HepG2 (cell line): ENCODE results near the gene CDC42EP4. TPM values are rescaled to one million over a fixed set of nuclear protein-coding genes. Genes with fewer than 3 reads are reported as not detected.

Experiments used
- ATAC-seq: fragments of 200-7000 bp; cut with Tn5 transposase; 3 replicates; pipeline ENCODE4 v1.9.1; 2020; ENCODE audit warnings: mild to moderate bottlenecking, moderate library complexity
- BruUV-seq: library from RNA; stranded (reverse); fragments of 400-500 nt; replicated peaks from 2 replicates; lab custom pipeline; 2021; lab: Mats Ljungman, UMichigan
- CTCF ChIA-PET: fragments of 300-600 bp; formaldehyde crosslinking; extraction: SDS; loops from one replicate; lab custom pipeline; 2021; ENCODE audit warnings: low total read pairs, inconsistent platforms, low intra/inter-chr PET ratio; lab: Yijun Ruan, JAX
- POLR2A ChIA-PET: fragments of 350-600 bp; sonication (Branson Sonifier 250); formaldehyde crosslinking; loops from one replicate; lab custom pipeline; 2020; ENCODE audit warnings: antibody characterized with exemption, inconsistent platforms; lab: Yijun Ruan, JAX
- DNase-seq: peaks from one replicate; pipeline ENCODE4 v3.0.0-alpha.2; 2015; ENCODE audit warnings: low spot score
- FAIRE-seq: peaks from 3 replicates; lab custom pipeline; 2011; peaks lifted over from hg19 to GRCh38; lab: Jason Lieb, UNC
- H2AFZ ChIP-seq: one replicate; pipeline ENCODE4 v1.6.1; 2011; ENCODE audit warnings: low read length, inconsistent platforms
- H3K27ac ChIP-seq: fragments of 300-600 bp; 3 replicates; pipeline ENCODE4 v1.8.0; 2011; ENCODE audit warnings: mixed run types, mild to moderate bottlenecking, mixed read lengths, low read length, inconsistent platforms; ENCODE audit not compliant: insufficient read depth; ENCODE audit errors: extremely low read length
- H3K27me3 ChIP-seq, 2 experiments: fragments of 200-600 bp in 1 of 2; 2 replicates in 1 of 2; 3 replicates in 1 of 2; pipeline versions ENCODE4 v1.6.0 to v1.8.0; 2011; ENCODE audit warnings: low read length in 2 of 2, mild to moderate bottlenecking in 2 of 2, moderate library complexity in 2 of 2, inconsistent platforms in 1 of 2; ENCODE audit not compliant: insufficient read depth in 2 of 2, control insufficient read depth in 1 of 2
- H3K36me3 ChIP-seq, 2 experiments: fragments of 200-600 bp in 1 of 2; replicated peaks in 1 of 2; 2 replicates in 1 of 2; 3 replicates in 1 of 2; pipeline versions ENCODE4 v1.5.1 to v1.8.0; 2011; ENCODE audit warnings: low read length in 2 of 2, inconsistent platforms in 1 of 2; ENCODE audit not compliant: insufficient read depth in 2 of 2, control insufficient read depth in 1 of 2
- H3K4me1 ChIP-seq: 2 replicates; pipeline ENCODE4 v1.5.1; 2012; ENCODE audit warnings: low read length, inconsistent platforms; ENCODE audit not compliant: insufficient read depth
- H3K4me2 ChIP-seq: 2 replicates; pipeline ENCODE4 v1.6.0; 2011; ENCODE audit warnings: low read depth, low read length, inconsistent platforms
- H3K4me3 ChIP-seq, 3 experiments: fragments of 200-600 bp in 1 of 3; sonication (generic), shearing (Covaris generic) in 1 of 3; replicated peaks in 1 of 3; 2 replicates each; pipeline ENCODE4 v1.5.1; 2011 to 2016; ENCODE audit warnings: low read length in 3 of 3, inconsistent platforms in 2 of 3, low read depth in 2 of 3, mild to moderate bottlenecking in 2 of 3, control low read depth in 1 of 3, mixed read lengths in 1 of 3; ENCODE audit not compliant: insufficient read depth in 1 of 3
- H3K79me2 ChIP-seq: one replicate; pipeline ENCODE4 v1.6.1; 2011; ENCODE audit warnings: low read length, inconsistent platforms; ENCODE audit not compliant: insufficient read depth
- H3K9ac ChIP-seq: 2 replicates; pipeline ENCODE4 v1.6.0; 2011; ENCODE audit warnings: mild to moderate bottlenecking, low read depth, low read length, inconsistent platforms; ENCODE audit not compliant: insufficient read depth
- H3K9me3 ChIP-seq: 2 replicates; pipeline ENCODE4 v1.5.1; 2012; ENCODE audit warnings: mild to moderate bottlenecking, low read length
- H4K20me1 ChIP-seq: 2 replicates; pipeline ENCODE4 v1.6.0; 2011; ENCODE audit warnings: inconsistent platforms, mild to moderate bottlenecking, low read length, moderate library complexity; ENCODE audit not compliant: insufficient read depth
- CTCF ChIP-seq: sonication (generic); formaldehyde crosslinking; IDR thresholded peaks from 2 replicates; pipeline ENCODE4 v1.5.0; 2020; ENCODE audit warnings: mild to moderate bottlenecking, missing genetic modification reagents, moderate library complexity
- ELF1 ChIP-seq: sonication (generic); formaldehyde crosslinking; IDR thresholded peaks from 2 replicates; pipeline ENCODE4 v1.4.0; 2020; ENCODE audit warnings: missing genetic modification reagents
- GFI1 ChIP-seq: sonication (generic); formaldehyde crosslinking; IDR thresholded peaks from 2 replicates; pipeline ENCODE4 v1.5.0; 2020; ENCODE audit warnings: missing genetic modification reagents, mild to moderate bottlenecking, borderline replicate concordance
- HMGXB4 ChIP-seq, 2 experiments: sonication (generic) in 1 of 2; formaldehyde crosslinking in 1 of 2; IDR thresholded peaks; 2 replicates each; pipeline versions ENCODE4 v1.4.0 to v1.6.1; 2018 to 2020; ENCODE audit warnings: missing genetic modification reagents in 2 of 2, borderline replicate concordance in 1 of 2, low read depth in 1 of 2, mild to moderate bottlenecking in 1 of 2, missing biosample characterization in 1 of 2
- MED1 ChIP-seq: sonication (generic); formaldehyde crosslinking; IDR thresholded peaks from 2 replicates; pipeline ENCODE4 v1.4.0; 2020; ENCODE audit warnings: missing genetic modification reagents
- NR3C1 ChIP-seq: sonication (generic); formaldehyde crosslinking; IDR thresholded peaks from 2 replicates; pipeline ENCODE4 v1.4.0; 2020; ENCODE audit warnings: missing genetic modification reagents
- RARA ChIP-seq: IDR thresholded peaks from 2 replicates; pipeline ENCODE4 v1.6.1; 2016; ENCODE audit warnings: missing genetic modification reagents, missing compliant biosample characterization
- SAP130 ChIP-seq: IDR thresholded peaks from 2 replicates; pipeline ENCODE4 v1.6.1; 2016; ENCODE audit warnings: low read depth
- SP5 ChIP-seq: IDR thresholded peaks from 2 replicates; pipeline ENCODE4 v1.6.1; 2016; ENCODE audit warnings: low read depth, borderline replicate concordance
- TCF7 ChIP-seq: sonication (generic); IDR thresholded peaks from 2 replicates; pipeline ENCODE4 v1.6.1; 2016; ENCODE audit warnings: antibody characterized with exemption, low read depth
- ZBTB34 ChIP-seq: sonication (generic); formaldehyde crosslinking; IDR thresholded peaks from 2 replicates; pipeline ENCODE4 v1.8.0; 2022; ENCODE audit warnings: mild to moderate bottlenecking, missing genetic modification reagents
- ZEB1 ChIP-seq: IDR thresholded peaks from 2 replicates; pipeline ENCODE4 v1.6.1; 2012; ENCODE audit warnings: mild to moderate bottlenecking, low read depth, inconsistent platforms; ENCODE audit not compliant: insufficient replicate concordance
- ZFP41 ChIP-seq: sonication (generic); formaldehyde crosslinking; IDR thresholded peaks from 2 replicates; pipeline ENCODE4 v1.4.0; 2020; ENCODE audit warnings: mild to moderate bottlenecking, missing genetic modification reagents, borderline replicate concordance
- ZNF292 ChIP-seq: sonication (generic); formaldehyde crosslinking; IDR thresholded peaks from 2 replicates; pipeline ENCODE4 v1.8.1; 2022; ENCODE audit warnings: mild to moderate bottlenecking, low read depth, missing genetic modification reagents, borderline replicate concordance
- ZNF777 ChIP-seq: sonication (generic); formaldehyde crosslinking; IDR thresholded peaks from 2 replicates; pipeline ENCODE4 v1.4.0; 2020; ENCODE audit warnings: missing genetic modification reagents
- WGBS: methylation state at CpG from one replicate; pipeline ENCODE4 v1.1.6; 2017; ENCODE audit warnings: low lambda C conversion rate; 5-methylcytosine and 5-hydroxymethylcytosine counted together
- in situ Hi-C: cut with HindIII; loops from 2 replicates; pipeline ENCODE4 v1.10.0; 2017; ENCODE audit warnings: low pct_unique_long_range_greater_than_20kb; ENCODE audit not compliant: extremely low pct_ligation_motif_present
- intact Hi-C: fragments of 100-400 bp; cut with micrococcal nuclease; formaldehyde crosslinking; loops from one replicate; pipeline ENCODE4 v1.10.0; 2022; ENCODE audit not compliant: unreplicated experiment
- polyA plus RNA-seq, 8 experiments: library from polyadenylated mRNA; depleted of rRNA in 3 of 8; stranded (reverse) in 7 of 8; unstranded in 1 of 8; fragments of >200 nt; fragmentation: Illumina TruSeq in 4 of 8; extraction: Trizol in 4 of 8; gene quantifications; 2 replicates each; pipeline versions ENCODE4 v1.2.1 to v1.2.3, GENCODE V29; 2011 to 2016; ENCODE audit warnings: low read depth in 4 of 8, missing spikeins in 1 of 8, mixed read lengths in 1 of 8; ENCODE audit not compliant: insufficient read depth in 1 of 8
- total RNA-seq, 5 experiments: library from RNA; depleted of rRNA; stranded (reverse); fragments of >200 nt; fragmentation: Illumina TruSeq; extraction: Trizol; gene quantifications; 2 replicates each; pipeline ENCODE4 v1.2.3, GENCODE V29; 2016; ENCODE audit warnings: low read depth in 1 of 5
- TF ChIP-seq, protein P1 (sequence below): sonication (generic); formaldehyde crosslinking; IDR thresholded peaks from 2 replicates; pipeline ENCODE4 v1.4.0; 2020; ENCODE audit warnings: missing genetic modification reagents, low read depth, mild to moderate bottlenecking, borderline replicate concordance
- TF ChIP-seq, protein P2 (sequence below): IDR thresholded peaks from 2 replicates; pipeline ENCODE4 v1.6.1; 2016; ENCODE audit warnings: missing compliant biosample characterization, missing genetic modification reagents, borderline replicate concordance

CDC42EP4 gene
- total and polyA plus RNA-seq, 2 of the 13 experiments (the other 11 are each of a cell fraction or from before 2014, with no cell fraction given): 19.0 to 54.0 TPM

DNA sequence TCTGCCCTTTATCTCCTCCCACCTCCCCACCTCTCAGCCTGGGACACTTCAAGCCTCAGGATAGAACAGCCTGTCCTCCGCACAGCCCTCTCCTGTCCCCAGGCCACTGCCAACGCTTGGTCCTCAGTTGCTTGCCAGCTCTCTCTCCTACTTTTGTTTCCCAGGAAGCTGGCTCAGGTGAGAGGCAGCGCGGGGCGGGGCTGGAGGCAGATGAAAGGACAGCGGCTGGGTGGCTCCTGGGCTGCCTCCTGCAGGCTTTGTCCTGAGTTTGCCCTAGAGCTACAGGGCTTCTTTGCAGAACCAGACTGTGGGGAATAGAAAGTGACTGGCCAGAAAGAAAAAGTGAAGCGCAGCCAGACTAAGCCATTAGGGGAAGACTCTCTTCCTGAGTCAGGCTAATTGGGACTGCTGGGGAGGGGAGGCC lies 48.2 kb upstream of the CDC42EP4 start:
- in situ Hi-C loops: loop anchor here (5.0 kb wide), 1 partner anchor 48 kb away; the partner anchor contains the start of gene CDC42EP4
- TF ChIP-seq ZFP41 (CRISPR knock-in tag) (no peak; the same call in 1 of the 2 replicates), CTCF (CRISPR knock-in tag) (peak; percentile 70), ELF1 (CRISPR knock-in tag) (peak; percentile 42; the same call in 1 of the 2 replicates), ZNF292 (CRISPR knock-in tag) (0 out of 2 replicates have a peak, but pooled peaks have one; percentile 60), MED1 (CRISPR knock-in tag) (no peak), NR3C1 (no peak), GFI1 (CRISPR knock-in tag) (0 out of 2 replicates have a peak, but pooled peaks have one; percentile 32), RARA (CRISPR knock-in tag) (peak; percentile 19; the same call in 1 of the 2 replicates), SAP130 (peak; percentile 68), TCF7 (peak; percentile 87), HMGXB4 (CRISPR knock-in tag; IDR thresholded peaks at IDR 0.05; ENCODE audit: borderline replicate concordance in 1 of 2, low read depth in 1 of 2) (0 out of 4 replicates have a peak, but pooled peaks of 1 of the 2 experiments have one; percentile 45), ZNF777 (no peak), ZEB1 (peak; percentile 86), ZBTB34 (no peak), SP5 (CRISPR knock-in tag) (peak; percentile 88; the same call in 1 of the 2 replicates)
- TF ChIP-seq, protein P1, sequence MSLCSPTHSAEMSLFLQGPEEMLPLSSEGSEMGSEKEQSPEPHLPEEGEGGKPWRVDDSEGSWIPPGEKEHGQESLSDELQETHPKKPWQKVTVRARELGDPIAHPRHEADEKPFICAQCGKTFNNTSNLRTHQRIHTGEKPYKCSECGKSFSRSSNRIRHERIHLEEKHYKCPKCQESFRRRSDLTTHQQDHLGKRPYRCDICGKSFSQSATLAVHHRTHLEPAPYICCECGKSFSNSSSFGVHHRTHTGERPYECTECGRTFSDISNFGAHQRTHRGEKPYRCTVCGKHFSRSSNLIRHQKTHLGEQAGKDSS (CRISPR knock-in tag): peak; percentile 42; the same call in 1 of the 2 replicates
- TF ChIP-seq, protein P2, sequence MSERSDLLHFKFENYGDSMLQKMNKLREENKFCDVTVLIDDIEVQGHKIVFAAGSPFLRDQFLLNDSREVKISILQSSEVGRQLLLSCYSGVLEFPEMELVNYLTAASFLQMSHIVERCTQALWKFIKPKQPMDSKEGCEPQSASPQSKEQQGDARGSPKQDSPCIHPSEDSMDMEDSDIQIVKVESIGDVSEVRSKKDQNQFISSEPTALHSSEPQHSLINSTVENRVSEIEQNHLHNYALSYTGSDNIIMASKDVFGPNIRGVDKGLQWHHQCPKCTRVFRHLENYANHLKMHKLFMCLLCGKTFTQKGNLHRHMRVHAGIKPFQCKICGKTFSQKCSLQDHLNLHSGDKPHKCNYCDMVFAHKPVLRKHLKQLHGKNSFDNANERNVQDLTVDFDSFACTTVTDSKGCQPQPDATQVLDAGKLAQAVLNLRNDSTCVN (CRISPR knock-in tag): no peak

More for the DNA sequence above, 48.2 kb upstream of the CDC42EP4 start:
- no peak overlapping the region for H3K27ac ChIP-seq
- no peaks in the 10 kb centered on the region for H3K79me2 ChIP-seq
- ChIA-PET POLR2A (interaction anchor here (1.0 to 1.7 kb wide), 5 partner anchors 10 to 98 kb away, joined by 3 to 8 read pairs (median 5); partner anchors contain the start of gene CPSF4L), CTCF (interaction anchor here (1.5 kb wide), 2 partner anchors 9 to 104 kb away, joined by 4 to 9 read pairs; no protein-coding TSS in a partner anchor)
- H3K9me3 ChIP-seq: no peaks in the 10 kb centered on the region
- peaks cover 52% of the 10 kb centered on the region for H3K4me1 ChIP-seq
- intact Hi-C loops: loop anchor here (2.0 kb wide), 1 partner anchor 49 kb away; no protein-coding TSS in a partner anchor
- no peaks in the 10 kb centered on the region for H4K20me1 ChIP-seq
- DNase-seq (peak; percentile 72), FAIRE-seq (peak; percentile 54), ATAC-seq (peak; percentile 82)
- 1% methylated on average over 7 of the region's 7 CpGs for WGBS
- H3K4me3 ChIP-seq: peak overlapping the region in 1 of 3 experiments; percentile 32; a peak in 1 of 6 replicates
- peak overlapping the region; percentile 57 for H3K4me2 ChIP-seq
- no peak overlapping the region for H2AFZ ChIP-seq
- BruUV-seq: no TSS peak
- H3K27me3 ChIP-seq: peaks cover 30 to 83% of the 10 kb centered on the region in 2 experiments
- H3K36me3 ChIP-seq: no peaks in the 10 kb centered on the region
- H3K9ac ChIP-seq: no peak overlapping the region
